Measurements from ENCODE around the gene ZG16.
"Not testable (repeated sequence)": the region's sequence is repeated elsewhere in the genome, so short reads cannot be mapped to it uniquely, and the experiment has no call there.

The ZG16 gene

DNA sequence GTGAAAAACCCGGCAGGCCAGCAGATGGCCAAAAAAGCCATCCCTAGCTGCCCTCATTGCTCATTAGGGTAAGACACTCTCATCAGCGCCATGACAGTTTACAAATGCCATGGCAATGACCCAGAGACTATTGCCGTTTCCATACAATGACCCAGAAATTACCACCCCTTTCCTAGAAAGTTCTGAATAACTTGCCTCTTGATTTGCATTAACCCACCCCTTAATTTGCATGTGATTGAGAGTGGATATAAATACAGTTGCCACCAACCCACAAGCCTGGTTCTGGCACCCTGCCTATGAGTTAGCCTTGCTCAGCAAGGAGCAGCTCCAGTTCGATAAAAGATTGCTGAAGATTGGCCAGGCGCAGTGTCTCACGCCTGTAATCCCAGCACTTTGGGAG lies 16.2 kb upstream of the ZG16 start:
- no peak for DNase-seq
- H3K27ac Mint-ChIP-seq, result no peak overlapping the region
- no peaks in the 10 kb centered on the region for H3K9me3 Mint-ChIP-seq
- H3K4me1 Mint-ChIP-seq, result peaks cover 2 to 6% of the 10 kb centered on the region in 2 donors
- no peaks in the 10 kb centered on the region for H3K27me3 Mint-ChIP-seq
- no peak overlapping the region for H3K4me3 Mint-ChIP-seq
- H3K36me3 Mint-ChIP-seq, result no peaks in the 10 kb centered on the region
- no peak for ATAC-seq (replicated peaks)

DNA sequence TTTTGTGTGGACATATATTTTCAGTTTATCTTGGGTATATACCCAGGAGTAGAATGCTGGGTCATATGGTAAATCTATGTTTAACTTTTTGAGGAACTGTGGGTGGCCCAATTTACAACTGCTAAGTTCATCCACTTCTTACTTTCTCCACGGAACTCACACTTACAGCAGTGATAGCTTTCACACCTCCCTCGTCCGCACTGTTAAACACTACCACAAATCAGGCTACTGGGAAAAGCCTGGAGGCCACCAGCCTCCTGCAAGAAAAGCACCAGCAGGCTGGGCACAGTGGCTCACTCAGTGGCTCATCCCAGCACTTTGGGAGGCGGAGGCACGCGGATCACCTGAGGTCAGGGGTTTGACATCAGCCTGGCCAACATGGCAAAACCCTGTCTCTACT lies 14.7 kb upstream of the ZG16 start:
- H3K4me1 Mint-ChIP-seq, result peaks cover 2 to 6% of the 10 kb centered on the region in 2 donors
- no peaks in the 10 kb centered on the region for H3K9me3 Mint-ChIP-seq
- DNase-seq (no peak), ATAC-seq (replicated peaks) (no peak)
- H3K27ac Mint-ChIP-seq, result no peak overlapping the region
- H3K27me3 Mint-ChIP-seq, result no peaks in the 10 kb centered on the region
- no peaks in the 10 kb centered on the region for H3K36me3 Mint-ChIP-seq
- no peak overlapping the region for H3K4me3 Mint-ChIP-seq

DNA sequence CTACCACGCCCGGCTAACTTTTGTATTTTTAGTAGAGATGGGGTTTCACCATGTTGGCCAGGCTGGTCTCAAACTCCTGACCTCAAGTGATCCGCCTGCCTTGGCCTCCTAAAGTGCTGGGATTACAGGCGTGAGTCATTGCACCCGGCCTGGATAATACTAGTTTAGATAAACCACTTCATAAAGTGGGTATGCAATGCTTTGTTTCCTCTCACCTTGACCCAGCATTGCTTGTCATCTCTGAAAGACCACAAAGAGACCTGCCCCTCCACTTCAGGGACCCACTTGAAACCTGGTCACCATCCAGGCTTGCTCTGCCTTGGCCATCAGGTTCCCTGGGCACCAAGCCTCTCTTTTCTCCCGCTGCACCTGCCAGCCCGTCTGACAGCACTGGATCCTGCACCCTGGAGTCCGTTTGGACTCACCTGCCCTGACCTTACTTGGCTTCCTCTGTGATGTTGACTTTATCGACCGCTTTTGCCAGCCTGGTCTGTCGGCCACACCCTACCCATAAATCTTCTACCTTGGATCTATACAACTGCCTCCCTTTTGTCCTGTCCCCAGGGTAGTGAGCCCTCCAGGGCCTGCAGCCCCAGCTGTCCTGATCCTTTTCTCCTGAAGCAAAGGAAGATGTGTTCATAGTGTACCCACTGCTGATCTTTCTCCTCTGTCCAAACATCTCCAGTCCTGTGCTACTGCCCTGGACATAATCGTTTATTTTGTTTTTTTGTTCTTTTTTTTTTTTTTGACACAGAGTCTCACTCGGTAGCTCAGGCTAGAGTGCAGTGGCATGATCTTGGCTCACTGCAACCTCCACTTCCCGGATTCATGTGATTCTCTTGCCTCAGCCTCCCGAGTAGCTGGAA lies 12.7 kb upstream of the ZG16 start:
- DNase-seq (no peak), ATAC-seq (replicated peaks) (no peak)
- no peaks in the 10 kb centered on the region for H3K4me1 Mint-ChIP-seq
- no peaks in the 10 kb centered on the region for H3K9me3 Mint-ChIP-seq
- no peaks in the 10 kb centered on the region for H3K36me3 Mint-ChIP-seq
- H3K27me3 Mint-ChIP-seq, result no peaks in the 10 kb centered on the region
- no peak overlapping the region for H3K4me3 Mint-ChIP-seq
- H3K27ac Mint-ChIP-seq, result peak overlapping the region; percentile 32

- H3K36me3 Mint-ChIP-seq, result no peaks in the 10 kb centered on the region
- ATAC-seq (replicated peaks), result no peak
- H3K27me3 Mint-ChIP-seq, result no peaks in the 10 kb centered on the region
- H3K4me1 Mint-ChIP-seq, result no peaks in the 10 kb centered on the region
- no peaks in the 10 kb centered on the region for H3K9me3 Mint-ChIP-seq
- DNase-seq, result no peak
- H3K27ac Mint-ChIP-seq, result no peak overlapping the region
- H3K4me3 Mint-ChIP-seq, result no peak overlapping the region
Measured at GRCh38 chr16:29766571-29766970, 11.5 kb upstream of the ZG16 start.

GRCh38 chr16:29767062-29767461 lies 11.0 kb upstream of the ZG16 start:
- H3K27me3 Mint-ChIP-seq, result no peaks in the 10 kb centered on the region
- no peaks in the 10 kb centered on the region for H3K36me3 Mint-ChIP-seq
- H3K4me1 Mint-ChIP-seq, result peaks cover 0 to 1% of the 10 kb centered on the region in 2 donors
- no peak for DNase-seq
- no peaks in the 10 kb centered on the region for H3K9me3 Mint-ChIP-seq
- H3K4me3 Mint-ChIP-seq, result no peak overlapping the region
- H3K27ac Mint-ChIP-seq, result no peak overlapping the region
- no peak for ATAC-seq (replicated peaks)

GRCh38 chr16:29769507-29769906 lies 8.5 kb upstream of the ZG16 start:
- H3K4me1 Mint-ChIP-seq, result peaks cover 0 to 2% of the 10 kb centered on the region in 2 donors
- no peaks in the 10 kb centered on the region for H3K27me3 Mint-ChIP-seq
- no peak overlapping the region for H3K4me3 Mint-ChIP-seq
- no peaks in the 10 kb centered on the region for H3K9me3 Mint-ChIP-seq
- ATAC-seq (replicated peaks), result no peak
- no peaks in the 10 kb centered on the region for H3K36me3 Mint-ChIP-seq
- DNase-seq, result no peak
- H3K27ac Mint-ChIP-seq, result no peak overlapping the region

DNA sequence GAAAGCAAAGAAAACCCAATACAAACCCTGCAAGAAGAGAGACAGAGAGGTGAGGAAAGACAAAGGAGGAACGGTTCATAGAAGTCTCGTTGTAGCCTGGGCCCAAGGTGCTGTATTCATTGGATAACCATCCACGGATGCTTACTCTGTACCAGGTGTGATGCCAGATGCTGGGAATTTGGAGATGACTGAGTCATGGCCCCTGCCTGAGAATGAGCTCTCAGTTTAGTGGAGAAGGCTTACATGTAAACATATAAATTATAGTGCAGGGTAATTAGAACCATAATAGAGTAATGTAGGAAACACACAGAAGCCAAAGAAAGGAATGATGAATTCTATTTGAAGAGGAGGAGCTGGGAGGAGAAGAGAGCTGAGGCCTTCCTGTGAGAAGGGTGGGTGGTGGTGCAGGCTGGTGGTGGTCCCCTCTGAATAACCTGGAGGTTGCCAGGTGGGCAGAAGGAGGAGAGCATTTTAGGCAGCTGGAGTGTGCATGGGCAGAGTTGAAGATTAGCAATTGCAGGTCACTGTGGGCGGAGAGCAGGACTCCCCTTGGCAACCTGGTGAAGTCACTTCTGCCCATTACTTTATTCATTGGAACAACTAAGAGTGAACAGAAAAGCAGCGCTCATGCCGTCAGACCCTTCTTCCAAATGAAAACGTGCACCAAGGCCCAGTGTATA lies 7.7 kb upstream of the ZG16 start:
- H3K4me1 Mint-ChIP-seq, result peaks cover 0 to 2% of the 10 kb centered on the region in 2 donors
- no peak overlapping the region for H3K4me3 Mint-ChIP-seq
- DNase-seq (no peak), ATAC-seq (replicated peaks) (no peak)
- no peaks in the 10 kb centered on the region for H3K27me3 Mint-ChIP-seq
- no peaks in the 10 kb centered on the region for H3K9me3 Mint-ChIP-seq
- H3K36me3 Mint-ChIP-seq, result no peaks in the 10 kb centered on the region
- no peak overlapping the region for H3K27ac Mint-ChIP-seq

DNA sequence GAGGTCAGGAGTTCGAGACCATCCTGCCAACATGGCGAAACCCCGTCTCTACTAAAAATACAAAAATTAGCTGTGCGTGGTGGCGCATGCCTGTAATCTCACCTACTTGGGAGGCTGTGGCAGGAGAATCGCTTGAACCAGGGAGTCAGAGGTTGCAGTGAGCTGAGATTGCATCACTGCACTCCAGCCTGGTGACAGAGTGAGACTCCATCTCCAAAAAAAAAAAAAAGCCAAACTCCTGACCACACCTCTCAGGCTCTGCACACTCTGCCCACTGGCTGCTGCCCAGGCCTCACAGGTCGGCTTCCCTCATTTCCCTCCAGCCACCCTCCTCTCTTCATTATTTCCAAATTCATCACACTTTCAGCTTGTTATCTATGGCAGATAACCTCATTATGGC lies 5.7 kb upstream of the ZG16 start:
- H3K36me3 Mint-ChIP-seq; H3K4me1 Mint-ChIP-seq; H3K27me3 Mint-ChIP-seq; ATAC-seq (replicated peaks); DNase-seq; H3K27ac Mint-ChIP-seq; H3K9me3 Mint-ChIP-seq; H3K4me3 Mint-ChIP-seq: not testable (repeated sequence)

GRCh38 chr16:29774730-29775129 lies 3.3 kb upstream of the ZG16 start:
- no peaks in the 10 kb centered on the region for H3K36me3 Mint-ChIP-seq
- peaks cover 0 to 2% of the 10 kb centered on the region in 2 donors for H3K4me1 Mint-ChIP-seq
- DNase-seq (no peak), ATAC-seq (replicated peaks) (no peak)
- no peaks in the 10 kb centered on the region for H3K9me3 Mint-ChIP-seq
- peaks cover 0 to 5% of the 10 kb centered on the region in 2 donors for H3K27me3 Mint-ChIP-seq
- H3K27ac Mint-ChIP-seq, result no peak overlapping the region
- H3K4me3 Mint-ChIP-seq, result no peak overlapping the region

DNA sequence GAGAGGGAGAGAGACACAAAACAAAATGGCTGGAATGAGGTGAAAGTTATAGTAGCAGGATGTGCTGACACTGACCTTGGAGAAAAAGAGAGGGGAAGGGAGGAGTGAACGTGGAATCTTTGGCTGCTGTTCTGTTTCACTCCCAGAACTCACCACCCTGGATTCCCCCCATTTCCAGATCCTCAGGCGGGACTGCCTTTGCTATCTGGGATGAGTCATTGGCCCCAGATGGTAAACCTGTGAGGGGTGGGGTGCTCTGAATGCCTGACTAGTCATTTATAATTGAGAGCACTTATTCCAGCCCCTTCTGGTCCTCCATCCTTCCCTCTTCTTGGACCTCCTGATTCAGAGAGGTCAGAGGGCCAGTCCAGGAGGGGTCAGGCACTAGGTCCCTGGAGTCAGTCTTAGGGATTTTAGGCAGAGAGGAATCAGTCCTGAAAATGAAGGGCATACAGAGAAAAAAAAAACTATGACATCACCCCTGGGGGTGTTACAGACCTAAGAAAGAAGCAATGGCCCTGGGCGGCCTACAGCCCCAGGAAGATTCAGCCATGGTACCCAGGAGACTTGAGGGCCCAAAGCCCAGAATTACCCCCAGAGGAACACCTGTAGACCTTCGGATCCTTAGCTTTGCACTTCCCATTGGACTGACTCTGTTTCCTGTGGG lies 2.2 kb upstream of the ZG16 start:
- no peaks in the 10 kb centered on the region for H3K9me3 Mint-ChIP-seq
- DNase-seq (no peak), ATAC-seq (replicated peaks) (no peak)
- no peak overlapping the region for H3K27ac Mint-ChIP-seq
- H3K4me1 Mint-ChIP-seq, result peaks cover 0 to 3% of the 10 kb centered on the region in 2 donors
- H3K36me3 Mint-ChIP-seq, result no peaks in the 10 kb centered on the region
- no peak overlapping the region for H3K4me3 Mint-ChIP-seq
- H3K27me3 Mint-ChIP-seq, result peaks cover 0 to 5% of the 10 kb centered on the region in 2 donors

DNA sequence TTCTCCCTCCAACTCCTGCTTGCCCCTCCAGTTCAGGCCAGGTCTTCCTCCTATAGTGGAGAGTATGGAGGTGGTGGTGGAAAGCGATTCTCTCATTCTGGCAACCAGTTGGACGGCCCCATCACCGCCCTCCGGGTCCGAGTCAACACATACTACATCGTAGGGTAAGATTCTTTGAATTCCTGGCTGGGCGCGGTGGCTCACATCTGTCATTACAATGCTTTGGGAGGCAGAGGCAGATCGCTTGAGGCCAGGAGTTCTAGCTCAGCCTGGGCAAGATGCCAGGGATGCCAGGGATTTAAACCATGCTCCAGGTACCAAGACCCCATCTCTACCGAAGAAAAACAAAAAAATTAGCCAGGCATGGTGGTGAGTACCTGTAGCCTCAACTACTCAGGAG lies 1.4 kb downstream of the ZG16 start:
- Mint-ChIP-seq H3K36me3 (no peaks in the 10 kb centered on the region), H3K9me3 (no peaks in the 10 kb centered on the region), H3K27ac (no peak overlapping the region), H3K4me1 (peaks cover 0 to 2% of the 10 kb centered on the region in 2 donors), H3K4me3 (no peak overlapping the region), H3K27me3 (peaks cover 0 to 5% of the 10 kb centered on the region in 2 donors)
- no peak for ATAC-seq (replicated peaks)
- no peak for DNase-seq

GRCh38 chr16:29783094-29783953 lies 5.3 kb downstream of the ZG16 start:
- not testable (repeated sequence) for ATAC-seq (replicated peaks); H3K27me3 Mint-ChIP-seq; H3K4me3 Mint-ChIP-seq; H3K9me3 Mint-ChIP-seq; H3K4me1 Mint-ChIP-seq; H3K36me3 Mint-ChIP-seq; DNase-seq; H3K27ac Mint-ChIP-seq

- H3K27me3 Mint-ChIP-seq, result no peaks in the 10 kb centered on the region
- ATAC-seq (replicated peaks) (no peak), DNase-seq (no peak)
- no peaks in the 10 kb centered on the region for H3K36me3 Mint-ChIP-seq
- H3K4me3 Mint-ChIP-seq, result no peak overlapping the region
- peaks cover 5 to 13% of the 10 kb centered on the region in 2 donors for H3K4me1 Mint-ChIP-seq
- H3K27ac Mint-ChIP-seq, result no peak overlapping the region
- H3K9me3 Mint-ChIP-seq, result no peaks in the 10 kb centered on the region
Measured at GRCh38 chr16:29784157-29784556, 6.1 kb downstream of the ZG16 start.

- H3K4me1 Mint-ChIP-seq, result peaks cover 7 to 20% of the 10 kb centered on the region in 2 donors
- no peaks in the 10 kb centered on the region for H3K36me3 Mint-ChIP-seq
- no peaks in the 10 kb centered on the region for H3K27me3 Mint-ChIP-seq
- peak overlapping the region; percentile 70 to 74 for H3K4me3 Mint-ChIP-seq
- H3K9me3 Mint-ChIP-seq, result no peaks in the 10 kb centered on the region
- DNase-seq (peak; percentile 53), ATAC-seq (replicated peaks) (peak; percentile 92 to 93)
- peak overlapping the region; percentile 75 for H3K27ac Mint-ChIP-seq
Measured at GRCh38 chr16:29784901-29785500, 6.9 kb downstream of the ZG16 start.
